Sciatic nerve (tissue), 2 donors: ENCODE measurements around the gene C11orf87. TPM values are rescaled to one million over a fixed set of nuclear protein-coding genes. Genes with fewer than 3 reads are reported as not detected.

Source experiments
- ATAC-seq: fragments of 200-7000 bp; cut with Tn5 transposase; one replicate; pipeline ENCODE4 v1.9.1; 2020; ENCODE audit warnings: mild to moderate bottlenecking, moderate library complexity
- DNase-seq: peaks from one replicate; pipeline ENCODE4 v3.0.0-alpha.2; 2020; ENCODE audit warnings: low spot score
- intact Hi-C: fragments of 100-400 bp; cut with DNase I; formaldehyde crosslinking; loops from one replicate; pipeline ENCODE4 v1.14.2; 2022
- total RNA-seq: library from RNA; stranded (reverse); fragmentation: NEBNext Ultra II Directional; extraction: Animal tissue kit (Norgen Biotek cat#: 25700); gene quantifications from one replicate; pipeline ENCODE4 v1.2.1, GENCODE V29; 2021
- donor health status: DM: no; HTN: no; CAD: no.
- donor health status: DM: no; HTN: no; CAD: no.

C11orf87 gene
- total RNA-seq, 1 donor from 2014 or later = 0.09 TPM

- ATAC-seq (no peak), DNase-seq (no peak)
- intact Hi-C loops = no loop called here
These were observed 11.8 kb downstream of the C11orf87 start for GRCh38 chr11:109433753-109434256.

- intact Hi-C loops = no loop called here
- DNase-seq (no peak), ATAC-seq (no peak)
These were observed 13.2 kb downstream of the C11orf87 start for GRCh38 chr11:109435121-109435742.

GRCh38 chr11:109439684-109440083 is 17.7 kb downstream of the C11orf87 start:
- DNase-seq (no peak), ATAC-seq (no peak)
- intact Hi-C loops = no loop called here

- intact Hi-C loops = no loop called here
- ATAC-seq = no peak
- no peak for DNase-seq
These were observed 21.1 kb downstream of the C11orf87 start for GRCh38 chr11:109443052-109443451.

GRCh38 chr11:109454857-109455256 is 32.9 kb downstream of the C11orf87 start:
- ATAC-seq (no peak), DNase-seq (no peak)
- intact Hi-C loops = no loop called here
